Islet precursor cell (in vitro differentiated cells): ENCODE measurements around the gene RAB7A.
"Not testable (repeated sequence)": the region's sequence is repeated elsewhere in the genome, so short reads cannot be mapped to it uniquely, and the experiment has no call there.

Experiments
- DNase-seq: peaks from one replicate; pipeline ENCODE4 v3.0.0-alpha.2; 2018

RAB7A gene

GRCh38 chr3:128823631-128824030 lies 97.6 kb downstream of the RAB7A start:
- no peak for DNase-seq

- no peak for DNase-seq
These were observed 98.3 kb downstream of the RAB7A start for GRCh38 chr3:128824132-128824850.

GRCh38 chr3:128825117-128825725 lies 99.2 kb downstream of the RAB7A start:
- DNase-seq, result no peak

- DNase-seq, result not testable (repeated sequence)
These were observed 103.1 kb downstream of the RAB7A start for GRCh38 chr3:128829087-128829486.

GRCh38 chr3:128829925-128830625 lies 104.1 kb downstream of the RAB7A start:
- not testable (repeated sequence) for DNase-seq

- not testable (repeated sequence) for DNase-seq
These were observed 104.8 kb downstream of the RAB7A start for GRCh38 chr3:128830762-128831161.

GRCh38 chr3:128832979-128833378 lies 107.0 kb downstream of the RAB7A start:
- not testable (repeated sequence) for DNase-seq

- DNase-seq, result no peak
These were observed 109.1 kb downstream of the RAB7A start for GRCh38 chr3:128835096-128835495.

- DNase-seq, result no peak
These were observed 116.2 kb downstream of the RAB7A start for GRCh38 chr3:128841926-128842920.

- DNase-seq, result no peak
These were observed 118.5 kb downstream of the RAB7A start for GRCh38 chr3:128844502-128844901.

GRCh38 chr3:128845119-128845777 lies 119.3 kb downstream of the RAB7A start:
- DNase-seq, result no peak

GRCh38 chr3:128845778-128846485 lies 119.9 kb downstream of the RAB7A start:
- peak; percentile 94 for DNase-seq

- no peak for DNase-seq
These were observed 120.5 kb downstream of the RAB7A start for GRCh38 chr3:128846486-128846891.

GRCh38 chr3:128847666-128848370 lies 121.8 kb downstream of the RAB7A start:
- no peak for DNase-seq

- DNase-seq, result no peak
These were observed 123.0 kb downstream of the RAB7A start for GRCh38 chr3:128848936-128849335.

- no peak for DNase-seq
These were observed 124.0 kb downstream of the RAB7A start for GRCh38 chr3:128849911-128850455.

GRCh38 chr3:128850544-128850943 lies 124.6 kb downstream of the RAB7A start:
- no peak for DNase-seq

GRCh38 chr3:128851601-128852000 lies 125.6 kb downstream of the RAB7A start:
- DNase-seq, result no peak

GRCh38 chr3:128853826-128854225 lies 127.8 kb downstream of the RAB7A start:
- no peak for DNase-seq

- no peak for DNase-seq
These were observed 128.5 kb downstream of the RAB7A start for GRCh38 chr3:128854475-128854874.
